AG08396 (cell line): ENCODE data around the gene SAPCD2.
"Not testable (repeated sequence)": the region's sequence is repeated elsewhere in the genome, so short reads cannot be mapped to it uniquely, and the experiment has no call there.

ENCODE experiments used
- DNase-seq: peaks from one replicate; pipeline ENCODE4 v3.0.0; 2012; ENCODE audit warnings: low spot score, mixed read lengths

SAPCD2 gene, protein sequence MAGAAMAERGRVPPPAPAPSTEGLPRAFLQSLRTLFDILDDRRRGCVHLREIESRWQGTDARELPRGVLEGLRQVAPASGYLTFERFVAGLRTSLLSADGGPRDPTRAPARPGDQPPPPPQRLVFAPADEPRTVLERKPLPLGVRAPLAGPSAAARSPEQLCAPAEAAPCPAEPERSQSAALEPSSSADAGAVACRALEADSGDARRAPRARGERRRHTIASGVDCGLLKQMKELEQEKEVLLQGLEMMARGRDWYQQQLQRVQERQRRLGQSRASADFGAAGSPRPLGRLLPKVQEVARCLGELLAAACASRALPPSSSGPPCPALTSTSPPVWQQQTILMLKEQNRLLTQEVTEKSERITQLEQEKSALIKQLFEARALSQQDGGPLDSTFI

DNA sequence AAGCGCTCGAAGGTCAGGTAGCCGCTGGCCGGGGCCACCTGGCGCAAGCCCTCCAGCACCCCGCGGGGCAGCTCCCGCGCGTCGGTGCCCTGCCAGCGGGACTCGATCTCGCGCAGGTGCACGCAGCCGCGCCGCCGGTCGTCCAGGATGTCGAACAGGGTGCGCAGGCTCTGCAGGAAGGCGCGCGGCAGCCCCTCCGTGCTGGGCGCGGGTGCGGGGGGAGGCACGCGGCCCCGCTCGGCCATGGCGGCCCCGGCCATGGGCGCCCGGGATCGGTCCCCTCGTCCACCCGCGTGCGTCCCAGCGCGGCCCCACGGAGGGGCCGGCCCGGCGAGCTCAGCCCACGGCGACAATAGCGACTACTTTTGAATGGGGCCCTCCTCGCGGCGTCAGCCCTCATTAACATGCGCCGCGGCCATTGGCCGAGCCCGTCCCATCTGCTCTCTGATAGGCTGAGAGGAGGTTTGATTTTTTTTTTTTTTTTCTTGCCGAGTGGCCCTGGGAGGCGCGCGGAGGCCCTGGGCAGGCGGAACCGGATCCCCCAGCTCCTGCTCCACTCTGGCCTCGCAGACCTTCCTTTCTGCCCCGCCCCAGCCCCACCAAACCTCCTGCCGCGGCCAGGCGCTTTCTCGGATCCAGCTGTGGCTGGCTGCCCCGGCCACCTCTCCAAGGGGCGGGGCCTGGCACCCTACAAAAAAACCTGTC, at the start of gene SAPCD2:
SAPCD2 (minus strand) TSS at position 357 of the 705 bp plus-strand sequence; CDS start at position 260, 97 bp downstream.
- DNase-seq = peak; percentile 95

DNA sequence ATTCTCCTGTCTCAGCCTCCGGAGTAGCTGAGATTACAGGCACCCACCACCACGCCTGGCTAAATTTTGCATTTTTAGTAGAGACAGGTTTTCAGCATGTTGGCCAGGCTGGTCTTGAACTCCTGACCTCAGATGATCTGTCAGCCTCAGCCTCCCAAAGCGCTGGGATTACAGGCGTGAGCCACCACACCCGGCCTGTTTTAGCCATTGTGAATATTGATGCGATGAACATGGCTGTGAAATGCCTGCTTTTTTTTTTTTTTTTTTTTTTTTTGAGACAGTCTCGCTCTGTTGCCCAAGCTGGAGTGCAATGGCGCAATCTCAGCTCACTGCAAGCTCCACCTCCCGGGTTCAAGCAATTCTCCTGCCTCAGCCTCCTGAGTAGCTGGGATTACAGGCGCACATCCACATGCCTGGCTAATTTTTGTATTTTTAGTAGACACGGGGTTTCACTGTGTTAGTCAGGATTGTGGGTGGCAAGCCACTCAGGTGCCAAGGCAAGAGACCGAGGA, 47.8 kb upstream of the SAPCD2 start:
- DNase-seq = not testable (repeated sequence)

DNA sequence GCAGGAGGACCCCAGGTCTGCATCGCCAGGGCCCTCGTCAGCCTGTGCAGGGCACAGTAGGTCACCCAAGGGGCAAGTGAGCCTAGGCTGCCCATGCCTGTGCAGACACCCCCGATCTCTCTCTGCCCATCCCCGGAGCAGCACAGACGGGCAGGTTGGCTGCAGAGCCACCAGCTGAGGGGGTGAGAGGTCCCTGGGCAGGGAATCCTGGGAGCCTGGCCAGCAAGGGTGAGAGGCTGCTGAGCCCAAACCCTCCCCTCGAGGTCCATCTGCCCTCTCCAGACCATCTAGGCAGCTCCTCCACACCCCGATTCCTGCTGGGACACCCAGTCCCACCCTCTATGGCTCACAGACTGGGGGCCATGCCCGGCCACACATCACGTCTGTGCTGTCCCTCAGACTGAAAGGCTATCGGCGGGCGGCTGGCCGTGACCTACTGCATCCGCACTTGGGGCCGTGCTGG, 46.9 kb upstream of the SAPCD2 start:
- DNase-seq = no peak

DNA sequence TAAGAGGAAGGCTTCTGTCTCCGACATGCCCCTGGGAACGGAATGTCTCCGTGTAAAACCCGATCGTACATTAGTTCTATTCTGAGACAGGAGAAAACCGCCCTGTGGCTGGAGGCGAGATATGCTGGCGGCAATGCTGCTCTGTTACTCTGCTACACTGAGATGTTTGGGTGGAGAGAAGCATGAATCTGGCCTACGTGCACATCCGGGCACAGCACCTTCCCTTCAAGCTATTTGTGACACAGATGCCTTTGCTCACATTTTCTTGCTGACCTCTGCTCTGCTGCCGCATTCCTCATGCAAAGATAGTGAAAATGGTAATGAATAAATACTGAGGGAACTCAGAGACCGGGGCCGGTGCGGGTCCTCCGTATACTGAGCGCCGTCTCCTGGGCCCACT, 46.4 kb upstream of the SAPCD2 start:
- no peak for DNase-seq

DNA sequence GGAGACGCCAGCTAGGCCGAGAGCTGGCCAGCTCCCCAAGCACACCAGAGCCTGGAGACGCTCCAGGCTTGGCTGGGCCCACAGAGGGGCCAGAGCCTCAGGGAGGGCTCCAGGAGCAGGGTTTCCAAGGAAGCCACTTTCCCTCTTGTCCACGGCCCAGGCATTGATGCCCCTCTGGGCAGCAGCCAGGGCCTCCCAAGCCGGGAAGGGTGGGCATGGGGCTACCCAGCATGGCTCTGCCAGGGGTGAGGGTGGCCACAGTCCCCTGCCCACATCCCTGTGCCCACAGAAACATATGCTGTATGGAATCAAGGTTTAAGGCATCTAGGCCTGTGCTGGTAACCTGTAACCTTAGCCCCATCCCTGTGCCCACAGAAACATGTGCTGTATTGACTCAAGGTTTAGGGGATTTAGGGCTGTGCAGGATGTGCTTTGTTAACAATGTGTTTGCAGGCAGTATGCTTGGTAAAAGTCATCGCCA, 45.7 kb upstream of the SAPCD2 start:
- no peak for DNase-seq

DNA sequence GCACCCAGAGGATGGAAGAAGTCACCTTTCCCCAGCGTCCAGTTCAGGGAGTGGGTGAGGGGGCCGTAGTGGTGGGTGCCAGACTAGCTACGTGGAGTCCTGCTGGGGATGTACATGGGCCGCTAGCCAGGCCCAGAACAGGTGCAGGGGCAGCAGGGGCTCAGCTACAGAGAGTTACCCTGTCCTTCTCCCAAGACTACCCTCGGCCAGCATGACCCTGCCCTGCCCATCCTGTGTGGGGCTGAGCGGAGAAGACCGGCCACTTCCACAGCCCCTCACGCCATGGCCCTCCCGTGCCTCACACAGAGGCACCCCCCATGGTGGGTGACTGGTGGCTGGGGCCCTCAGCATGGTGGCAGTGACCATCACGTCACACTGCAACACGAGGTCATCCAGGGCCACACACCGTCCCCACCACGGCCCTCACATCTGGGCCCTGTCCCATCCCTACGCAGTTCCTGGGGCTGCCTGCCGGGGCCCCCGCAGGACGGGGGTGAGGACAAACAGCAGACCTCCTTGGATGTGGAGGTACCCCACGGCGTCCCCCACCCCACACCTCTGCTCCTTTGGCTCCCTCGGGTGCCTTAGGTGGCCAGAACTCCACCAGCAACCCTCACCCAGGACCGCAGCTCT, 45.2 kb upstream of the SAPCD2 start:
- DNase-seq = no peak

DNA sequence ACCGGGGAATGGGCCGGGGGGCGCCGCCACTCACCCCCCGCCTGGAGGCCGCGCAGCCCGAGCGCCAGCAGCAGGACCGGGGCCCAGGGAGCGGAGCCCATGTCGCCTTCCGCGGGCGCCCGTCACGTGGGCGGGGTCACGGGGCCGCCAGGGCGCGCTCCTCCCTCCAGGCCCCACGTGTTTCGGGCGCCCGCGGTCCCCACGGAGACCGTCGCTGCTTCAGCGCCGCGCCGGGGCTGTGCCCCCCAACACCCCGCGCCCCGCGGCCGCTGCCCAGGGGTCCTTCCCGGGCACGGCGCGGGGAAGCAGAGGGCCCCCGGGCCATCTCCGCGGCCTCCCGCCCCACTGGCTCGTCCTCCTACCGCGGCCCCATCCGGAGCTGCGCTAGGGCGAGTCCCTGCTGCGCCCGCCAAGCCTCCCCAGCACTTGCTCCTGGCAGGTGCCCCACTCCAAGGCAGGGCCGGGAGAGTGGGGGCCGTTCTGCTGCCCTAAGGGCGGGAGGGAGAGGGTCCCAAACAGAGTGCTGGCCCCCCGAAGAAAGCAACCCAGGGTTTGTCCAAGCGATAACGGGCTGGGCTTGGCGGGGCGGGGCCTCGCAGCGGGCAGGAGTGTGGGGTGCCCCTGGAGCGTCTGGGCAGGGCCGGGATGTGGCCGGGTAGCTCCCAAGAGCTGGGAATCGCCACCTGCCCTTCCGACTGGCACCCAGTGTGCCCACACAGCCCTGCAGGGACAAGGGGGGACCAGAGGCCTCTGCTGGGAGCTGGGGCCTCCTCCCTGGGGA, 44.4 kb upstream of the SAPCD2 start, which contains the start of gene DPP7:
DPP7 (minus strand) TSS at position 121 of the 781 bp plus-strand sequence; CDS start at position 101, 20 bp downstream.
- peak; percentile 94 for DNase-seq

DNA sequence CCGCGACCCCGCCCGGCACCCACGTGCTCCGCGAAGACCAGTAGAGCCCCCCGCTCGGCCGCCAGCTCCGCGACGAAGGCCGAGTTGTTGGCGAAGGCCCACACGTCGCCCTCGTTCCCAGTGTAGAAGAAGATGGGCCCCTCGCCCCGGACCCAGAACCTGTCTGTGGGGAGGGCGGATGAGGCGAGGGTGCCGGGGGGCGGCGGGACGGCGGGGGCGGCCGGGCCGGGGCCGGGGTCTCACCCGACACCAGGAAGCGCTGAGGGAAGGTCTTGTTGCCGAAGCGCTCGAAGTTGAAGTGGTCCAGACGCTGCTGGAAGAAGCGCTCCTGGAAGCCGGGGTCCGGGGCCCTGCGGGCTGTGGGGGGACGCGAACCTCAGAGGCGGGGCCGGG, 43.9 kb upstream of the SAPCD2 start:
- no peak for DNase-seq

DNA sequence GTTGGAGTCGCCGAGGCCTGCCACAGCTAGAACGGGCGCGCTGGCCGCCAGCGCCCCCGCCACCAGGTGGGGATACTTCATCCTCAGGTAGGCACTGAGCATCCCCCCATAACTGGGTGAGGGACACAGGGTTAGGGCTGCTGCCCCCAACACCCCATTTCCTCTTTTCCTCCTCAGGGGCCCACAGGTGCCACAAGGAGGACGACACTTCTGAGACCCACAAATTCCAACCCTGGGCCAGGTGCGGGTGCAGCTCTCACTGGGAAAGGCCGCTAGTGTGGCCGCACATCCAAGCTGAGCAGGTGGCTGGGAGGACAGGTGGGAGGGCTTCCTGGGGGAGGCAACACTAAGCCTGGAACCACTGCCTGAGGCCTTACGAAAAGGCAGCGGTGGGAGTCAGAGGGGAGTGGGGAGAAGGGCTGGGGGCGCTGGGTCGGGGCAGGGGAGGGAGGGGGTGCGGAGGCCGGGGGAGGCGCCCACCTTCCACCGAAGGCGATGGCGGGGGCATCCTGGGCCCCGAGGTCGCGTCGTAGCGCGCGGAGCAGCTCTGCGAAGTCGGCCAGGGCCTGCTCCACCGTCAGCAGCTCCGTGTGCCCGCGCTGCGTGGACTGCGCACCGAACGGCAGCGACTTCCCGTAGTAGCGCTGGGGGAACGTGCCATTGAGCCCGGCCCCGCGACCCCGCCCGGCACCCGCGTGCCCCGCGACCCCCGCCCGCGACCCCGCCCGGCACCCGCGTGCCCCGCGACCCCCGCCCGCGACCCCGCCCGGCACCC, 43.2 kb upstream of the SAPCD2 start:
- peak; percentile 73 for DNase-seq

DNA sequence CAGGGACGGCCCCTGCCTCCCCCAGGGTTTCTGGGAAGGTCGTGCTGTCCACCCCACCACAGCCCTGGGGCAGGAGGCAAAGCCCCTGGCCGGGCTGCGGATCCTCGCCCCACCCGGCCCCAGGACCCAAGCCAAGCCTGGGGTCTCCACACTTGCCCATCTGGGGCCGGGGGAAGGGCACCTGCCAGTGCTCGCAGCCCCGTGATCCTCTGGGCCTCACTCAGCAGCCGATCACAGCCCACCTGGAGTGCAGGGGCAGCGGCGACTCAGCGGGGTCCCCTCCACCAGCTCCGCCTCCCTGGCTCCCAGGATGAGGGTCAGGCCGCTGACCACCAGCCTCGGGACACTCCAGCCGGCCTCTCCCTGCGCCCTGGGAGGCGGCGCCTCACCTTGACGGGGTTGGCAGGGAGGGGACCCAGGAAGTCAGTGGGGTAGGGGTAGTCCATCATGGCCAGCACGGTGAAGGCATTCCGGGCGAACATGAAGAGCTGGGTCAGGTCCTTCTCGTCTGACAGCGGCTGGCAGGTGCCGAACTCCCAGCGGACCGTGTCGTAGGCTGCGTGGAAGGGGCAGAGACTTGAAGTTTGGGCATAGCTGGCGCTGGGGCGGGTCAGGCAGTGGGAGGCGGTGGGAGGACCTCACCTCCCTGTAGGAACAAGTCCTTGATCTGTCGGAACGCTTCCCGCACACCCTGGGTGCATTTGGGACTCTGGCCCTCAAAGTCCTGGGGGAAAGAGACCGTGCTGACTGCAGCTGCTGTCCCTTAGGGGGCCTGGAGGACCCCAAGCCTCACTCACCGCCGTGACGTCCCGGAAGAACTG, 42.4 kb upstream of the SAPCD2 start:
- no peak for DNase-seq

DNA sequence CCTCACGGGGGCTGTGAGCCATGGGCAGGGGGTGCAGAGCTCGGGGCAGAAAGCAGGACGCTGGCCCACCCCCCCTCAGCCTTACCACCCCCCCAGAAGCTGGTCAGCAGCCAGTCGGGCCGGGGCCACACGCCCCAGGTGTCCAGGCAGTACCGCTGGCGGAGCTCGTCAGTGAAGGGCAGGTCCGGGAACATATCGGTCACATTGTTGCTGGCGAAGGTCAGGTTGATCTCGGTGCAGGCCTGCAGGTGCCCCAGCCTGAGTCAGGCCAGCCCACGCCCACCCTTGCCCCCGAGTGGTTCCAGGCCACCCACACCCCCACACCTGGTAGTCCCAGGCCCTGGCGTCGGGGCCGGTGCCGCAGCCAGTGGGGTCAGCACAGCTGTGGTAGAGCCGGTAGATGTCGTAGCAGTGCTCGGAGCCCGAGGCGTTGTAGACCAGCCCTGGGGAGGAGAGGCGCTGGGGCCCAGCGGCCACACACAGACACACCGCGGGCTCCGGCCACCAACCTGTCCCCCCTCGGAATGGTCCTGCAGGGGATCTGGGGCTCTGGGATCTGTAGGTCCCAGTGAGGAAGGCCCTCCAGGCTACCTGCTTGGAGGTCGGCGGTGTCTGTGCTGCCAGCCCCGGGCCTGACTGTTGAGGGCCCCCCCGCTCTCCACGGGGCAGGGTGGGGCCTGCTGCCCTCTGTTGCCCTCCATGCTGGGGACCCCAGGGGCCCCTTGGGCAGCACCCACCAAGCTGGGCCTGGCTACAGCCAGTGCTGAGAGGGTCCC, 41.6 kb upstream of the SAPCD2 start:
- DNase-seq = no peak

DNA sequence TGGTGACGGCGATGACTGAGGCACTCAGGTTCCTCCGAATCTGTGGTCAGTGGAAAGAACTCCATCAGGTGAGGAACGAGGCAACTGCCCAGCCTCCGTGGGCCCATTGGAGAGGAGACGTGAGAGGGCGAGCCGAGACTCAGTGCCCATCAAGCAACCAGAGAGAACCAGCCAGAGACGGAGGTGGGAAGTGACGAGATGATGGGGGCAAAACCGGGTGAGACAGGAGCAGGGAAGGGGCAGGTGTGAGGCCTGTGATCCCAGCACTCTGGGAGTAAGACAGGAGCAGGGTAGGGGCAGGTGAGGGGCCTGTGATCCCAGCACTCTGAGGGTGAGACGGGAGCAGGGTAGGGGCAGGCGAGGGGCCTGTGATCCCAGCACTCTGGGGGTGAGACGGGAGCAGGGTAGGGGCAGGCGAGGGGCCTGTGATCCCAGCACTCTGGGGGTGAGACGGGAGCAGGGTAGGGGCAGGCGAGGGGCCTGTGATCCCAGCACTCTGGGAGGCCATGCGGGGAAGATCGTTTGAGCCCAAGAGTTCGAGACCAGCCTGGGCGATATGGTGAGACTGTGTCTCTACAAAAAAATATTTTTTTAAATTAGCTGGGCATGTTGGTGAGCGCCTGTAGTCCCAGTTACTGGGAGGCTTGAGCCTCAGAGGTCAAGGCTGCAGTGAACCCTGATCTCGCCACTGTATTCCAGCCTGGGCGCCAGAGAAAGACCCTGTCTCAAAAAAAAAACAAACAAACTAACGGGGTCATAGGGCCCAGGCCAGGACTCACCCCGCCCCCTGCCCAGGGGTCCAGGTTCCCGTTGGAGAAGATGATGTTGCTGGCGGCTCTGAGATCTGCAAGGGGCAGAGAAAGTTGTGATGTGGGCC, 40.8 kb upstream of the SAPCD2 start:
- no peak for DNase-seq

DNA sequence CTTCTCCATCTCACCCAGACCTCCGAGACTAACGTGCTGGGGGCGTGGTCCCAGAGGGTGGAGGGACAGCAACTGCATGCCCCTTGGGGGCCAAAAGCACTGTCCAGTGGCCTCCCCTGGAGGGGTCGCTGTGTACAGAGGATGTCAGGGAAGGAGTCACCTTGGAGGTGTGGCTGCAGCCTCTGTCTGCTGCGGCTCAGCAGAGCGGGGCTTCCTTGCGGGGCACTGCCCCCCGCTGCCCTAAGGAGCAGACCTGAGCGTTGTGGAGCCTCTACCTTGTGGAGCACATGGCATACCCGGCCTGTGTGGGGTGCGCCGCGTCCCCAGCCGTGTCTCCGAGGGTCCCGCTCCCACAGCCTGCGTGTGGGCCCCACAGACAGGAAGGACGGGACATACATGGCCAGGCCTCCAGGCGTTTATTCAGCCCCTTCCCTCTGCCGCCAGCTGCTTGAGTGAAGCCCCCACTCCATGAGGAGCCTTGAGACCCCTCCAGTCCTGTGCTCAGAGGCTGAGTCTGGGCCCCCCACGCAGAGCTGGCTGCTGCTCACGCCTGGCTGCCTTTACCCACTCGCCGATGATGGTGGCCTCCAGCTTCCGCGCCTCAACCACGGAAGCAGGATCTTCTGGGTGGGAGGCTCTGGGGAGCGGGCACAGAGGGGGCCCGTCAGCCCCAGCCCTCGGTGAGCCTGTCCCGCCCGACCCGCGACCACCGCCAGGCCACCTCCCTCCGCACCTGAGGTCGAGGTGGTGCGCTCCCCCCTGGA, 40.0 kb upstream of the SAPCD2 start:
- no peak for DNase-seq

DNA sequence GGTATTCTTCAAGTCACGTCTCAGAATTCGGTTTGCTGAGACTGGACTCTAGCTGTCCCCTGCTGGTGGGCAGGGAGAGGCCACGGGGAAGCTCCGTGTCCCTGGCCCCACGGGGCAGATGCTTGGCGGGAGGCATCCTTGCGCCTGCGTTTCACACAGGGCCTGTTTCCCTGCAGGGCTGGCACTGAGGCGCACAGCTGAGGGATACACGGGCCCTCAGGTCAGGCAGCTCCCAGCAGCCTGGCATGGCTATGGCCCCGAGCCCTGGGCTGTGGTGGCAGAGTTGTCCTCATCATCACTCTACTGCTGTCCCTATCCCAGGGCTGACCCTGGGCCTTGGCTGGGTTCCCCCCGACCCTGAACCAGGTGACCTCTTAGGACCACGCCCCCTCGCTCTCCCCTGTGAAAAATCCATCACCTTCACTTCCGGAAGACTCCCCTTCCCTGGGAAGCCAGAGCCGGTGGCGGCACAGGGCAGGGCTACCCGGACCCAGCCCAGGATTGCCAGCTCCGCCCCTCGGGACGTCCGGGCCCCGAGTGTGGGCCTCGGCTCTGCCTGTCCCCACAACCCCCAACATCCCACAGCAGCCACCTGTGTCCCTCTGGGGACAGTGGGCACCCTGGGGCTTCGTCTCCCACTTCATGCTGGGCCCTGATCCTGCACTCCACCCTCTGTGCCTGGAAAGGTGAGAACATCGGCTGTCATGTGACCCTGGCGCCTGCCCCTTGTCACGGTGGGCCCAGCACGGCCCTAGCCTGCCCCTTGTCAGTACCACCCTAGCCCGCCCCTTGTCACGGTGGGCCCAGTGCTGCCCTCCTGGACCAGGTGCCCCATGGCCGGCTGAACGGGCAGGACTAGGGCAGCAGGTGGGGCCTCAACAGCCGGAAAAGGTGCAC, 39.1 kb upstream of the SAPCD2 start:
- no peak for DNase-seq

DNA sequence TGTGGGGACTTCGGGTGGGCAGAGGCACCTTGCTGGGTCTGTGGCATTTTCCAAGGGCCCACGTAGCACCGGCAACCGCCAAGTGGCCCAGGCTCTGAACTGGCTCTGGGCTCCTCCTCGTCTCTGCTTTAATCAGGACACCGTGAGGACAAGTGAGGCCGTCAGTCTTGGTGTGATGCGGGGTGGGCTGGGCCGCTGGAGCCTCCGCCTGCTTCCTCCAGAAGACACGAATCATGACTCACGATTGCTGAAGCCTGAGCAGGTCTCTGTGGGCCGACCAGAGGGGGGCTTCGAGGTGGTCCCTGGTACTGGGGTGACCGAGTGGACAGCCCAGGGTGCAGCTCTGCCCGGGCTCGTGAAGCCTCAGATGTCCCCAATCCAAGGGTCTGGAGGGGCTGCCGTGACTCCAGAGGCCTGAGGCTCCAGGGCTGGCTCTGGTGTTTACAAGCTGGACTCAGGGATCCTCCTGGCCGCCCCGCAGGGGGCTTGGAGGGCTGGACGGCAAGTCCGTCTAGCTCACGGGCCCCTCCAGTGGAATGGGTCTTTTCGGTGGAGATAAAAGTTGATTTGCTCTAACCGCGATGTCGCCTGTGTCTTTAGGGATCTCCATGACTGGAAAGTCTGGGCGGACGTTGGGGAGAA, 38.4 kb upstream of the SAPCD2 start:
- DNase-seq = peak; percentile 24

DNA sequence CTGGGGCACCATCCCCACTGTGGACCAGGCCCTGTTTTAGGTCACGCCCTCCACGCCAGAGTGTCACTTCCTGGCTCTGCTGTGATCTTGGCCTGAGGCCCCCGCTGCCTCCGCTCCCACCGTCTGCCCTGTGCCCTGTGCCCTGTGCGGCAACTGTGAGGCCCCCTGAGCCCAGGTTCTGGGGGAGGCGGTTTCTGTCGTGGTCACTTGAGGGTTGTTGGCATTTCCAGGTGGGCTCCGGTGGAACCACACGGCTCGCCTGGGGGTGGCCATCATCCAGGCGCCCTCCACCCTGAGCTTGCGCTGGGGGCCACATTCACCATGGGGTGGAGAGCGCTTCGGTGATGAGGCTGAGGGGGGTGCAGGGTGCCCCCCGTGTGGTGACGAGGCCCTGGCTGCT, 37.6 kb upstream of the SAPCD2 start:
- DNase-seq = no peak
